Astrocyte of the cerebellum (primary cell): Measurements from ENCODE around the gene ZFP36L2.

Experiments used
- DNase-seq: peaks from one replicate; pipeline ENCODE4 v3.0.0-alpha.2; 2011; ENCODE audit warnings: low read depth
- H3K4me3 ChIP-seq: 2 replicates; pipeline ENCODE4 v1.5.1; 2011; ENCODE audit warnings: mild to moderate bottlenecking, low read depth, low read length, moderate library complexity
- in situ Hi-C: cut with HindIII; loops from 2 replicates; pipeline ENCODE4 v1.10.0; 2017; ENCODE audit warnings: low sequenced_read_pairs
- TF ChIP-seq, protein P1 (sequence below): IDR thresholded peaks from 2 replicates; pipeline ENCODE4 v1.5.1; 2012; ENCODE audit warnings: low read length, low read depth, moderate library complexity, mild to moderate bottlenecking; ENCODE audit errors: missing control alignments

Gene ZFP36L2

DNA sequence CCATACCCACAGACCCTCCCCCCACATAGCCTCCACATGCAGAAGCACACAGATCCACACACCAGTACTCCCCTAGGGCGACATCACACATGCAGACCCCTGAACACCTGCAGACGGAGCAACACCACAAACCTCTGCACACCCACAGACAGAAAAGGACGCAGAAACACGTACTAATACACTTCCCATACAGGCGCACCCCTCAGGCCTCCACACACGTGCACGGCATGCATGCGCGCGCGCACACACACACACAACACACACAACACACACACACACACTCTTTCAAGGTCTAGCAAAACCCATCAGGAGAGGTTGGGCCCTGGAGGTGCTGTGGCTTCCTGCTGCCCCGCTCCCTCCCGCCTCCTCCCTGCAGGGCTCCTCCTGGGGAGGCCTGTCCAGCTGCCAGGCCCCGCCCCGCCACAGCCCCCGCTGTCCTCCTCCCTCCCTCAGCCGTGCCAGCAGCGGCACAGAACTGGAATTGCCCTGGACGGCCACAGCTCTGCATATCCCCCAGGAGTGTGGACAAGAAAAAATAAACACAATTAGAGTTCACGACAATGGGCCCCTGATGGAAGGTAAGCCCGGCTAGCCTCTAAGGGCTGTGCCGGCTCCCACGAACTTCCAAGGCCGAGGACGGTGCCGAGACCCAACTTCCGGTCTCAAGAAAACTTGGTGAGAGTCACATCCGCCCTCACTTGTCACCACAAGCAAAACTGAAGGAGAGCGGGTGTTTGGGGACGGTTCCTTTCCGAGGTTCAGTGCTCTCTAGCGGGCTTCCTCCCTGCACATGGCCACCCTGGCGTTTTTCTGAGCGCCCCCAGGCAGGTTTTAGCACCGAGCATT is 6.8 kb downstream of the ZFP36L2 start:
- no peak for DNase-seq
- in situ Hi-C loops, result loop anchor here (5.0 to 10.0 kb wide), 6 partner anchors 32 to 387 kb away; no protein-coding TSS in a partner anchor
- TF ChIP-seq, protein P1, sequence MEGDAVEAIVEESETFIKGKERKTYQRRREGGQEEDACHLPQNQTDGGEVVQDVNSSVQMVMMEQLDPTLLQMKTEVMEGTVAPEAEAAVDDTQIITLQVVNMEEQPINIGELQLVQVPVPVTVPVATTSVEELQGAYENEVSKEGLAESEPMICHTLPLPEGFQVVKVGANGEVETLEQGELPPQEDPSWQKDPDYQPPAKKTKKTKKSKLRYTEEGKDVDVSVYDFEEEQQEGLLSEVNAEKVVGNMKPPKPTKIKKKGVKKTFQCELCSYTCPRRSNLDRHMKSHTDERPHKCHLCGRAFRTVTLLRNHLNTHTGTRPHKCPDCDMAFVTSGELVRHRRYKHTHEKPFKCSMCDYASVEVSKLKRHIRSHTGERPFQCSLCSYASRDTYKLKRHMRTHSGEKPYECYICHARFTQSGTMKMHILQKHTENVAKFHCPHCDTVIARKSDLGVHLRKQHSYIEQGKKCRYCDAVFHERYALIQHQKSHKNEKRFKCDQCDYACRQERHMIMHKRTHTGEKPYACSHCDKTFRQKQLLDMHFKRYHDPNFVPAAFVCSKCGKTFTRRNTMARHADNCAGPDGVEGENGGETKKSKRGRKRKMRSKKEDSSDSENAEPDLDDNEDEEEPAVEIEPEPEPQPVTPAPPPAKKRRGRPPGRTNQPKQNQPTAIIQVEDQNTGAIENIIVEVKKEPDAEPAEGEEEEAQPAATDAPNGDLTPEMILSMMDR, result no peak

DNA sequence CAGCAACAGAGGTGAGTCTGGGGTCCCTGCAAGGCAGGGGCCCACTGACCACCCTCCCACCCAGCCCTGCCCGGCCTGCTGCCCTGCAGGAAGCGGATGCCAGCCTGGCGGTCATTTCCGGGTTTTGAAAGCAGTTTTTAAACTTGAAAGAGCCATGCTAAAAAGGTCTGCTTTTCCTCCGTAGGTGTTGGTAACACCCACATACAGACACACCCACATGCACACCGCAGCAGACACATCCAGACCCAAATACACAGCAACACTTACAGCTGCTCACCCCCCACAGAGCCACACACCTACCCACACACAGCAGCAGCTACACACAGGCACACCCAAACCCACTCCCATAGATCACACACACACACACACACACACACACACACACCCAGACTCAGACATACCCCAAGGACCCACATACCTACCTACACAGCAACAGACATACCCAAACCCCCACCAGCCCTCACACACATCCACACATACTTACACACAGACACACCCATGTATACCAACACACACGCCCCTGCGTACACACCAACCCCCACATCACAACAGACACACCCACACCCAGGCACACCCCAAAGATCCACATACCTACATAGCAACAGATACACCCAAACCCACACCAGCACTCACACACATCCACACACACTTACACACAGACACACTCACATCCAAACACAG is 7.6 kb downstream of the ZFP36L2 start:
- no peak overlapping the region for H3K4me3 ChIP-seq
- TF ChIP-seq, protein P1, result no peak
- in situ Hi-C loops, result loop anchor here (5.0 to 10.0 kb wide), 2 partner anchors 104 to 257 kb away; no protein-coding TSS in a partner anchor
- no peak for DNase-seq

More for the DNA sequence above, 6.8 kb downstream of the ZFP36L2 start:
- peak overlapping the region; percentile 22 for H3K4me3 ChIP-seq

DNA sequence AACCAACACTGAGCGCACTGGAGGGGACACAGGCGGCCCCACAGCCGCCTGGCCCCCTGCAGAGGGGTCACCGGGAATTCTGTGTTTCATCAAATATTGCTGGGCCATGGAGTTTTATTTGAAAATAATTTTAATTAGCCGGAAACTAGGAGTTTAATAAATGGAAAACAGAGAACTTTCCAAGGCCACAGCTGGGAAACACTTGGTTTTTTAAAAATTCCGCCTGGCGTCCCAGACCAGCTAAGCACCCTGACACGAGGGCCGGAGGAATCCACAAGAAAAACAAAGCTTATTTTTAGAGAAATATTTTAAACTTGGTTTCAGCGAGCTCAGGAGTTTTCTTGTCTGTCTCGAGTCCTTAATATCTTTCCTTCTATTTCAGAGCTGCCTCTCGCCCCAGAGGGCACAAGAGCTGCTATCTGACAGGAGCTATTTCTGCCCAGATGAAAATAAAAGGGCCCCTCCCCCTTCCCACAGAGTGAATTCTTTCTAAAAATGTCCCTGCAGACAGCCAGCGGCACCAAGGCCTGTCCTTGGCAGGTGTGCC is 8.2 kb downstream of the ZFP36L2 start:
- DNase-seq, result no peak
- TF ChIP-seq, protein P1, result no peak
- no peak overlapping the region for H3K4me3 ChIP-seq
- in situ Hi-C loops, result loop anchor here (5.0 to 10.0 kb wide), 2 partner anchors 103 to 256 kb away; no protein-coding TSS in a partner anchor

DNA sequence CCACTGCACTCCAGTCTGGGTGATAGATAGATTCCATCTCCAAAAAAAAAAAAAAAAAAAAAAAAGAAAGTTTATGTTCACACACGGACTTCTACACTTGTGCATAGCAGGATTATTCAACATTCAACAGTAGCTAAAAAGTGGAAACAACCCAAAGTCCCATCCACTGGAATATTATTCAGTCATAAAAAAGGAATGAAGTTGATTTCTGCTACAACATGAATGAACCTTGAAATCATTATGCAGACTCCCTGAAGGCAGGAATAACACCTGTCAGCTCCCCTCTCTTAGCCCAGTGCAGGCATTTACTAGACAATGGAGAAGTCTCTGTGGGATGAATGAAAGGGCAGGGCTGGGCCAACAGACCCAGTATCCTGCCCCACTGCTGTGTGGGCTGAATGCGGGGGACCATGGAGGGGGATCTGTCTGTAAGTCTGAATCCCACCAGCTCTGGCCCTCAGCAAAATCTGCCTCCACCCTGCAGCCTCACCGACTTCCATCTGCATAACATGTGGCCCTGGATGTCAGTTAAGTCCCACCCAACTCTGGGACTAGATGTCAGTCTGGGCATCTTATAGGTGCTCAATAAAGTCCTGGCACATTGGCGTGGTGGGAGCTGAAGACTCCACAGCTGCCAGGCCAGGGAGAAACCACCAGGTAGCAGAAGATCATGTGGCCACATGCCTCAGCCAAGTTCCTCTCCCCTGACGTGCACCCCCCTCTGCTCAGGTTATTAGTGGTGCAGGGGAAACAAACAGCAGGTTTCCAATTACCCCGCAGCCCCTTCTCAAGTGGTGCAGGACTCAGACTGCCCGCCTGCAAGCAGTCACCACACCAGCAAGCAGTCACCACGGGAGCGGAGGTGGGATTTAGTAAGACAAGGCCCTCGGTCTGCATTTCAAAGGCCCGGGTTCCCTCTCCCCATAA is 8.9 kb downstream of the ZFP36L2 start:
- TF ChIP-seq, protein P1, result no peak
- H3K4me3 ChIP-seq, result no peak overlapping the region
- in situ Hi-C loops, result loop anchor here (5.0 to 10.0 kb wide), 2 partner anchors 103 to 255 kb away; no protein-coding TSS in a partner anchor
- DNase-seq, result no peak

DNA sequence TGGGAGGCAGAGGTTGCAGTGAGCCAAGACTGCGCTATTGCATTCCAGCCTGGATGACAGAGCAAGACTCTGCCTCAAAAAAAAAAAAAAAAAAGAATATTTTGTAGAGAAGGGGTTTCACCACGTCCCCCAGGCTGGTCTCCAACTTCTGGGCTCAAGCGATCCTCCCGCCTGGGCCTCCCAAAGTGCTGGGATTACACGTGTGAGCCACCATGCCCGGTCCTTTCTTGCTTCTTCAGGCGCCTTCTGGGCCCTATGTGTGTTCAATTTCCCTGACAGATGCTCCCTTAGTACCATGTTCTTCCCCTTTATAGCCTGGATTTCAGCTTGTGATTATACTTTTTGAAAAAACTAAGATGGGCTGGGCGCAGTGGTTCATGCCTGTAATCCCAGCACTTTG is 9.8 kb downstream of the ZFP36L2 start:
- no peak overlapping the region for H3K4me3 ChIP-seq
- in situ Hi-C loops, result loop anchor here (5.0 to 10.0 kb wide), 2 partner anchors 102 to 254 kb away; no protein-coding TSS in a partner anchor
- no peak for DNase-seq
- TF ChIP-seq, protein P1, result no peak
